IPS DF 6.9 (cell line): ENCODE data around the gene ARL14EPL.
"Not testable (repeated sequence)": the region's sequence is repeated elsewhere in the genome, so short reads cannot be mapped to it uniquely, and the experiment has no call there.

Experiments used
- DNase-seq: peaks from one replicate; pipeline ENCODE4 v3.0.0-alpha.2; 2013; ENCODE audit warnings: low read depth, low spot score
- H3K27ac ChIP-seq: one replicate; pipeline ENCODE4 v1.5.1; 2013; ENCODE audit warnings: low read length, control low read depth
- H3K27me3 ChIP-seq: 2 replicates; pipeline ENCODE4 v1.6.1; 2013; ENCODE audit warnings: mild to moderate bottlenecking, low read length; ENCODE audit not compliant: control insufficient read depth, insufficient read depth
- H3K36me3 ChIP-seq: 2 replicates; pipeline ENCODE4 v1.6.1; 2013; ENCODE audit warnings: low read length; ENCODE audit not compliant: control insufficient read depth, insufficient read depth
- H3K4me1 ChIP-seq: 2 replicates; pipeline ENCODE4 v1.6.1; 2013; ENCODE audit warnings: low read length; ENCODE audit not compliant: control insufficient read depth, insufficient read depth
- H3K4me3 ChIP-seq: 2 replicates; pipeline ENCODE4 v1.5.1; 2013; ENCODE audit warnings: mild to moderate bottlenecking, low read length
- H3K9me3 ChIP-seq: 2 replicates; pipeline ENCODE4 v1.6.1; 2013; ENCODE audit warnings: low read length, inconsistent platforms; ENCODE audit not compliant: control insufficient read depth, insufficient read depth
- WGBS: extraction: QIAGEN DNeasy Blood & Tissue Kit; methylation state at CpG from one replicate; pipeline ENCODE4 v1.1.7; 2013; ENCODE audit warnings: mixed read lengths, missing lambda C conversion rate; ENCODE audit not compliant: insufficient read length, insufficient coverage; 5-methylcytosine and 5-hydroxymethylcytosine counted together

The ARL14EPL gene

GRCh38 chr5:116084871-116085715, 52.8 kb downstream of the ARL14EPL start, which contains the start of gene COMMD10:
COMMD10 (plus strand) TSS chr5:116085025.
- H3K27me3 ChIP-seq: no peaks in the 10 kb centered on the region
- H3K27ac ChIP-seq: no peak within 1 kb of the TSS
- no peaks in the 10 kb centered on the region for H3K36me3 ChIP-seq
- peak within 1 kb of the TSS; percentile 100 for H3K4me3 ChIP-seq
- peak; percentile 45 for DNase-seq
- WGBS: no CpG with 5 or more reads among the region's 65 CpGs
- H3K9me3 ChIP-seq: no peaks in the 10 kb centered on the region
- peaks cover 4% of the 10 kb centered on the region; the same call in 1 of the 2 replicates for H3K4me1 ChIP-seq

- not testable (repeated sequence) for H3K36me3 ChIP-seq, DNase-seq, H3K4me1 ChIP-seq, H3K27me3 ChIP-seq, H3K9me3 ChIP-seq, H3K4me3 ChIP-seq, H3K27ac ChIP-seq
- WGBS: no CpG with 5 or more reads among the region's 11 CpGs
Observed at GRCh38 chr5:116086309-116086708, 54.0 kb downstream of the ARL14EPL start.

GRCh38 chr5:116088062-116088461, 55.8 kb downstream of the ARL14EPL start:
- H3K36me3 ChIP-seq: no peaks in the 10 kb centered on the region; the same call in 1 of the 2 replicates
- H3K4me1 ChIP-seq: peaks cover 4% of the 10 kb centered on the region; the same call in 1 of the 2 replicates
- no peak overlapping the region for H3K4me3 ChIP-seq
- H3K27me3 ChIP-seq: no peaks in the 10 kb centered on the region
- no peak for DNase-seq
- H3K27ac ChIP-seq: no peak overlapping the region
- H3K9me3 ChIP-seq: no peaks in the 10 kb centered on the region

- Histone ChIP-seq H3K4me3 (no peak overlapping the region), H3K27ac (no peak overlapping the region), H3K4me1 (no peaks in the 10 kb centered on the region), H3K9me3 (no peaks in the 10 kb centered on the region), H3K27me3 (no peaks in the 10 kb centered on the region), H3K36me3 (peaks cover 2% of the 10 kb centered on the region; the same call in 1 of the 2 replicates)
- no CpG with 5 or more reads among the region's 3 CpGs for WGBS
- no peak for DNase-seq
Observed at GRCh38 chr5:116090302-116090701, 58.0 kb downstream of the ARL14EPL start.

- no peak overlapping the region for H3K27ac ChIP-seq
- no peaks in the 10 kb centered on the region for H3K9me3 ChIP-seq
- H3K4me1 ChIP-seq: no peaks in the 10 kb centered on the region
- H3K4me3 ChIP-seq: no peak overlapping the region
- no peak for DNase-seq
- no peaks in the 10 kb centered on the region for H3K27me3 ChIP-seq
- H3K36me3 ChIP-seq: peaks cover 2% of the 10 kb centered on the region; the same call in 1 of the 2 replicates
- no CpG with 5 or more reads among the region's 1 CpG for WGBS
Observed at GRCh38 chr5:116091416-116091815, 59.1 kb downstream of the ARL14EPL start.

- no peaks in the 10 kb centered on the region for H3K27me3 ChIP-seq
- H3K4me3 ChIP-seq: no peak overlapping the region
- no peak for DNase-seq
- H3K9me3 ChIP-seq: no peaks in the 10 kb centered on the region
- WGBS: no CpG with 5 or more reads among the region's 4 CpGs
- H3K4me1 ChIP-seq: no peaks in the 10 kb centered on the region
- peaks cover 2% of the 10 kb centered on the region; the same call in 1 of the 2 replicates for H3K36me3 ChIP-seq
- no peak overlapping the region for H3K27ac ChIP-seq
Observed at GRCh38 chr5:116097301-116097700, 65.0 kb downstream of the ARL14EPL start.

- H3K27ac ChIP-seq: no peak overlapping the region
- H3K4me1 ChIP-seq: no peaks in the 10 kb centered on the region
- H3K4me3 ChIP-seq: no peak overlapping the region
- H3K9me3 ChIP-seq: no peaks in the 10 kb centered on the region
- no peaks in the 10 kb centered on the region for H3K27me3 ChIP-seq
- DNase-seq: no peak
- peaks cover 2% of the 10 kb centered on the region; the same call in 1 of the 2 replicates for H3K36me3 ChIP-seq
- no CpG with 5 or more reads among the region's 2 CpGs for WGBS
Observed at GRCh38 chr5:116098998-116099397, 66.7 kb downstream of the ARL14EPL start.

GRCh38 chr5:116104941-116105340, 72.7 kb downstream of the ARL14EPL start:
- H3K27ac ChIP-seq, H3K27me3 ChIP-seq, H3K9me3 ChIP-seq, H3K36me3 ChIP-seq, H3K4me1 ChIP-seq, H3K4me3 ChIP-seq, DNase-seq: not testable (repeated sequence)
- WGBS: no CpG with 5 or more reads among the region's 2 CpGs
